Measurements from ENCODE around the gene SMTNL2. TPM values are rescaled to one million over a fixed set of nuclear protein-coding genes. Genes with fewer than 3 reads are reported as not detected.
"Not testable (repeated sequence)": the region's sequence is repeated elsewhere in the genome, so short reads cannot be mapped to it uniquely, and the experiment has no call there.

Gene SMTNL2
- total RNA-seq, 1 donor from 2014 or later = 1.7 TPM

GRCh38 chr17:4636474-4637100 lies 52.3 kb downstream of the SMTNL2 start:
- no peak for DNase-seq (ENCODE audit: extremely low spot score, unreplicated experiment)
- Mint-ChIP-seq H3K27ac (ENCODE audit: unreplicated experiment) (no peak overlapping the region), H3K36me3 (ENCODE audit: unreplicated experiment) (no peaks in the 10 kb centered on the region), H3K4me3 (ENCODE audit: unreplicated experiment) (no peak overlapping the region), H3K9me3 (ENCODE audit: unreplicated experiment) (no peaks in the 10 kb centered on the region), H3K27me3 (ENCODE audit: unreplicated experiment) (peaks cover 60% of the 10 kb centered on the region), H3K4me1 (ENCODE audit: unreplicated experiment) (peaks cover 9% of the 10 kb centered on the region)
- no peak for TF ChIP-seq CTCF (IDR thresholded peaks at IDR 0.05)

DNA sequence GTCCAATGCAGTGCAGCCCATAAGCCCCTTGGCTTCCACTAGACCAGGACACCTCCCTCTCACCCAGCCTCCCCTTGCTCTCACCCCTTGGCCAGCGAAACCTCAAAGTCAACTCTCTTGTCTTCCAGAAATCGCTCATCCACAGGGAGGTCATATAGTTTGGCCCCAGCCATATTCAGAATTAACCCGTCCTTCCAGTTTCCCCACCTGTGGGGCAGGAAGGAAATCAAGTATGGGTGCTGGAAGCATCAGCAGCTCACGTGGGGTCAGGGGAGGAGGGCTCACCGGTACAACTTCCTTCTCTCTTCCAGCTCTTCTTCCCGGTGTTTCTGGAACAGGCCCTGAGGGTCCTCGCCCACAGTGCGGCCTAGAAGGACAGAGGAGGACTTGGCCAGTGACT lies 54.4 kb downstream of the SMTNL2 start:
- DNase-seq (ENCODE audit: extremely low spot score, unreplicated experiment); H3K27ac Mint-ChIP-seq (ENCODE audit: unreplicated experiment); H3K36me3 Mint-ChIP-seq (ENCODE audit: unreplicated experiment); H3K4me3 Mint-ChIP-seq (ENCODE audit: unreplicated experiment); H3K9me3 Mint-ChIP-seq (ENCODE audit: unreplicated experiment): not testable (repeated sequence)
- H3K4me1 Mint-ChIP-seq (ENCODE audit: unreplicated experiment) = peaks cover 12% of the 10 kb centered on the region
- H3K27me3 Mint-ChIP-seq (ENCODE audit: unreplicated experiment) = peaks cover 75% of the 10 kb centered on the region

- not testable (repeated sequence) for H3K36me3 Mint-ChIP-seq (ENCODE audit: unreplicated experiment); H3K9me3 Mint-ChIP-seq (ENCODE audit: unreplicated experiment); H3K27ac Mint-ChIP-seq (ENCODE audit: unreplicated experiment); DNase-seq (ENCODE audit: extremely low spot score, unreplicated experiment); H3K4me3 Mint-ChIP-seq (ENCODE audit: unreplicated experiment)
- peaks cover 12% of the 10 kb centered on the region for H3K4me1 Mint-ChIP-seq (ENCODE audit: unreplicated experiment)
- H3K27me3 Mint-ChIP-seq (ENCODE audit: unreplicated experiment) = peaks cover 81% of the 10 kb centered on the region
Observed at GRCh38 chr17:4639301-4640059, 55.2 kb downstream of the SMTNL2 start.

DNA sequence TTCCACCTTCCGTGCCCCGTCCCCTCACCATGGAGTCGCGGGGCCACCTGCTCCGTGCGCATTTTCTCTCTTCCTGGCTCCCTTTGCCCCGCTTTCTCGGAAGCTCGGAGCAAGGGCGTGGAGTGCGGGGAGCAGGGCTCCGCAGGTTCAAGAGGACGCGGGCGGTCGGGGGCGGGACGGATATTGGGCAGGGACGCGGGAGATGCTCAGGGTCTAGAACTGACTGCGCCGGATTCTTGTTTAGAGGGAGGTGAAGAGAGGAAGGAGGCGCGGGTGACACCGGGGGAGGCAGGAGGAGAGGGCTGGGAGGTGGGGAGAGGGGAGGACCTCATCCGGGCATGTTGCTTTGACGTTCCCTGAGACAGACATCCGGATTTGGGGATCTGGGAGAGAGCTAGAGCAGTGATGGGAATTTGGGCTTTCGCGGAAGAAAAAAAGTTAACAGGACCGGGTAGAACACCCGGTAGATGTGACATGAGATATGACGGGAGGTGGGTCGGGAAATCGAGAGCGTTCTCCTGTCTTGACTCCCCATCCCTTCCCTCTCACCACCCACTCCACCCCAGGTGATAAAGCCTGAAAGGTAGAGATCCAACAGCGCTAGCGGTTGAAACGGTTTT lies 56.4 kb downstream of the SMTNL2 start:
- H3K27ac Mint-ChIP-seq (ENCODE audit: unreplicated experiment); H3K36me3 Mint-ChIP-seq (ENCODE audit: unreplicated experiment); DNase-seq (ENCODE audit: extremely low spot score, unreplicated experiment); H3K9me3 Mint-ChIP-seq (ENCODE audit: unreplicated experiment): not testable (repeated sequence)
- Mint-ChIP-seq H3K27me3 (ENCODE audit: unreplicated experiment) (peaks cover 85% of the 10 kb centered on the region), H3K4me3 (ENCODE audit: unreplicated experiment) (peak overlapping the region; percentile 15), H3K4me1 (ENCODE audit: unreplicated experiment) (peaks cover 12% of the 10 kb centered on the region)

DNA sequence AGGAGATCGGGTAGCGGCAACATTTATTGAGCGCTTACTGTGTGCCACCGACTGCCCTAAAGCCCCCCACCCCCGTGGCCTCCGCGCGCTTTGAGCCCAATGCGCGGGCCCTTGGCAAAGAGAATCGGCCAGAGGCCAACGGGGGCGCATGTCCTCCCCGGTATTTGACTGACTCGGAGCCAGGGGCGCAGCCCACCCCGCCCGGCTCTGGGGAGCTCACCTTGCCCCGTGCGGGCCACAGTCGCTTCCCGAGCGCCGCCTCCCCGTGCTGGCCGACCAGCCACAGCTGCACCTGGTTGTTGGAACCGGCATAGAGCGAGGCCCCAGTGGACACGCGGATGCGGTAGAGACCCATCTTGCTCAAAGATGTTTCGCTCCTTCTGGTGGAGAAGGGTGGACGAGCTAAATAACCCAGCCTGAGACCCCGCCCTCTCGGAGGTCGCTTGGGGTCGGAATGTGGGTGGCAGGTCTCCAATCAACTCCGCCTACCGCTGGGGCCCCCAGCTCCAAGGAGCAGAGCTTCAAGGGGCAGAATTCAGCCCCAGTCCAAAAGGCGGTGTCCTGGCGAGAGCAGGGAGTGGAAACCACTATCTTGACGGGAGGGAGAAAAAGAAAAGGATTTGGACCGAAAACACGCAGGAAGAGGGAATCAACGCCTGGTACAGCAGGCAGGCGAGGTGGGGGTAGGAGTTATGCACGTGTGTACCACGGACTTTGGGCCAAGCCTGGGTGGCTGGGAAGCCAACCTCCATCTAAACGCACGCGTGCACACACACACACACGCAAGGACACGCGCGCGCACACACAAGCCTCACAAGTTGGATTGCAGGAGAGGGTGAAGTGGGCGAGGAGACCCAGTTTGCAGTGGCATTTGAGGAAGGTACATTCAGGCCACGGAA lies 57.2 kb downstream of the SMTNL2 start, which contains the start of gene ALOX15:
ALOX15 (minus strand) TSS at position 382 of the 899 bp plus-strand sequence; CDS start at position 355, 27 bp downstream.
- no peaks in the 10 kb centered on the region for H3K9me3 Mint-ChIP-seq (ENCODE audit: unreplicated experiment)
- no peak for DNase-seq (ENCODE audit: extremely low spot score, unreplicated experiment)
- no peak for TF ChIP-seq CTCF (IDR thresholded peaks at IDR 0.05)
- peak within 1 kb of the TSS; percentile 15 for H3K4me3 Mint-ChIP-seq (ENCODE audit: unreplicated experiment)
- peaks cover 12% of the 10 kb centered on the region for H3K4me1 Mint-ChIP-seq (ENCODE audit: unreplicated experiment)
- H3K36me3 Mint-ChIP-seq (ENCODE audit: unreplicated experiment) = no peaks in the 10 kb centered on the region
- H3K27me3 Mint-ChIP-seq (ENCODE audit: unreplicated experiment) = peaks cover 84% of the 10 kb centered on the region
- no peak within 1 kb of the TSS for H3K27ac Mint-ChIP-seq (ENCODE audit: unreplicated experiment)

DNA sequence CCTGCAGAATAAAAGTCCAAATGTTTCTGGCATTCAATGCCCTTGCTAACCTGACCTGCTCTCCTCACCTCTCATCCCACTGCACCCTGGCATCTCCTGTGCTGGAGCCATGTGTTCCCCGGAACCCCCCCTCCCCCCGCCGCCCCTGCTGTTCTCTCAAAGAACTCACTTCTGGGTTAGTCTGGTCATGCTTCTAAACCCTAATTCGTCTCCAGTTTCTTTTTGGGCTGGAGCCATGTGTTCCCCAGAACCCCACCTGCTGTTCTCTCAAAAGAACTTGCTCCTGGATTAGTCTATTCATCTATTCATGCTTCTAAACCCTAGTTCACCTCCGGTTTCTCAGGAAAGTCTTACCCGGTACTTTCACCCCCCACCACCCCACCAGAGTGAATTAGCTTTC lies 58.0 kb downstream of the SMTNL2 start:
- Mint-ChIP-seq H3K36me3 (ENCODE audit: unreplicated experiment) (no peaks in the 10 kb centered on the region), H3K27me3 (ENCODE audit: unreplicated experiment) (peaks cover 77% of the 10 kb centered on the region), H3K27ac (ENCODE audit: unreplicated experiment) (no peak overlapping the region), H3K9me3 (ENCODE audit: unreplicated experiment) (no peaks in the 10 kb centered on the region), H3K4me1 (ENCODE audit: unreplicated experiment) (peaks cover 12% of the 10 kb centered on the region), H3K4me3 (ENCODE audit: unreplicated experiment) (no peak overlapping the region)
- no peak for TF ChIP-seq CTCF (IDR thresholded peaks at IDR 0.05)
- no peak for DNase-seq (ENCODE audit: extremely low spot score, unreplicated experiment)

All from osteocyte (in vitro differentiated cells).